Omental fat pad (tissue), 4 donors: ENCODE results near the gene KCNAB1. TPM values are rescaled to one million over a fixed set of nuclear protein-coding genes. Genes with fewer than 3 reads are reported as not detected.

ENCODE experiments used
- ATAC-seq: fragments of 150-250 bp; one replicate; pipeline ENCODE4 v1.9.1; 2016; ENCODE audit warnings: mild to moderate bottlenecking, moderate library complexity; ENCODE audit not compliant: low FRiP score
- DNase-seq: peaks from one replicate; pipeline ENCODE4 v3.0.0-alpha.2; 2019; ENCODE audit warnings: low spot score
- CTCF ChIP-seq, 3 donors: fragments of 450-650 bp; IDR thresholded peaks; one replicate each; pipeline ENCODE4 v1.5.1; 2016 to 2017; ENCODE audit warnings: antibody characterized with exemption in 3 of 3, mild to moderate bottlenecking in 3 of 3, moderate library complexity in 2 of 3
- total RNA-seq, 4 donors: library from RNA; depleted of rRNA; stranded (reverse); fragments of >200 nt; gene quantifications; one replicate each; pipeline ENCODE4 v1.1.0, GENCODE V29; 2016

The KCNAB1 gene
- total RNA-seq, 4 donors from 2014 or later, result 2.2 to 12.6 (median 5.7) TPM

- TF ChIP-seq CTCF (IDR thresholded peaks at IDR 0.05), result no peak
- DNase-seq, result no peak
- ATAC-seq, result no peak
These were observed 456.4 kb downstream of the KCNAB1 start for GRCh38 chr3:156576651-156577348.

- ATAC-seq (no peak), DNase-seq (no peak)
- TF ChIP-seq CTCF (IDR thresholded peaks at IDR 0.05), result no peak
These were observed 457.4 kb downstream of the KCNAB1 start for GRCh38 chr3:156577736-156578135.

- TF ChIP-seq CTCF (IDR thresholded peaks at IDR 0.05), result no peak
- ATAC-seq, result no peak
- DNase-seq, result no peak
These were observed 459.1 kb downstream of the KCNAB1 start for GRCh38 chr3:156579427-156579851.

- no peak for ATAC-seq
- DNase-seq, result no peak
- TF ChIP-seq CTCF (IDR thresholded peaks at IDR 0.05), result no peak
These were observed 460.7 kb downstream of the KCNAB1 start for GRCh38 chr3:156581033-156581432.

GRCh38 chr3:156581954-156582353 is 461.6 kb downstream of the KCNAB1 start:
- ATAC-seq, result no peak
- no peak for DNase-seq
- no peak for TF ChIP-seq CTCF (IDR thresholded peaks at IDR 0.05)

- TF ChIP-seq CTCF (IDR thresholded peaks at IDR 0.05), result no peak
- no peak for DNase-seq
- ATAC-seq, result no peak
These were observed 462.3 kb downstream of the KCNAB1 start for GRCh38 chr3:156582532-156583183.

GRCh38 chr3:156583469-156583868 is 463.1 kb downstream of the KCNAB1 start:
- TF ChIP-seq CTCF (IDR thresholded peaks at IDR 0.05), result no peak
- no peak for ATAC-seq
- DNase-seq, result no peak
